ENCODE data around the gene SNRPB.

The SNRPB gene

GRCh38 chr20:2418388-2418787 lies 52.2 kb downstream of the SNRPB start:
- H3K9me3 Mint-ChIP-seq (ENCODE audit: low read depth): no peaks in the 10 kb centered on the region
- H3K36me3 Mint-ChIP-seq: no peaks in the 10 kb centered on the region
- no peaks in the 10 kb centered on the region for H3K4me1 Mint-ChIP-seq (ENCODE audit: low read depth)
- H3K4me3 Mint-ChIP-seq: no peak overlapping the region
- no peak overlapping the region for H3K27ac Mint-ChIP-seq
- H3K27me3 Mint-ChIP-seq: peaks cover 19% of the 10 kb centered on the region

- Mint-ChIP-seq H3K9me3 (ENCODE audit: low read depth) (no peaks in the 10 kb centered on the region), H3K4me3 (no peak overlapping the region), H3K36me3 (no peaks in the 10 kb centered on the region), H3K27me3 (peaks cover 22% of the 10 kb centered on the region), H3K27ac (no peak overlapping the region), H3K4me1 (ENCODE audit: low read depth) (no peaks in the 10 kb centered on the region)
Measured at GRCh38 chr20:2417213-2417541, 53.4 kb downstream of the SNRPB start.

GRCh38 chr20:2416541-2417212 lies 53.9 kb downstream of the SNRPB start:
- peaks cover 23% of the 10 kb centered on the region for H3K27me3 Mint-ChIP-seq
- no peaks in the 10 kb centered on the region for H3K36me3 Mint-ChIP-seq
- H3K4me1 Mint-ChIP-seq (ENCODE audit: low read depth): no peaks in the 10 kb centered on the region
- H3K27ac Mint-ChIP-seq: no peak overlapping the region
- no peaks in the 10 kb centered on the region for H3K9me3 Mint-ChIP-seq (ENCODE audit: low read depth)
- no peak overlapping the region for H3K4me3 Mint-ChIP-seq
